ENCODE measurements around the gene SIRT6. TPM values are rescaled to one million over a fixed set of nuclear protein-coding genes. Genes with fewer than 3 reads are reported as not detected.

SIRT6 gene
- total RNA-seq, 1 donor from 2014 or later = 11.8 TPM

GRCh38 chr19:4181053-4181508, 1.3 kb downstream of the SIRT6 start:
- peaks cover 7% of the 10 kb centered on the region for H3K36me3 ChIP-seq (ENCODE audit: control insufficient read depth, insufficient read depth, low read length)
- TF ChIP-seq, protein P1, sequence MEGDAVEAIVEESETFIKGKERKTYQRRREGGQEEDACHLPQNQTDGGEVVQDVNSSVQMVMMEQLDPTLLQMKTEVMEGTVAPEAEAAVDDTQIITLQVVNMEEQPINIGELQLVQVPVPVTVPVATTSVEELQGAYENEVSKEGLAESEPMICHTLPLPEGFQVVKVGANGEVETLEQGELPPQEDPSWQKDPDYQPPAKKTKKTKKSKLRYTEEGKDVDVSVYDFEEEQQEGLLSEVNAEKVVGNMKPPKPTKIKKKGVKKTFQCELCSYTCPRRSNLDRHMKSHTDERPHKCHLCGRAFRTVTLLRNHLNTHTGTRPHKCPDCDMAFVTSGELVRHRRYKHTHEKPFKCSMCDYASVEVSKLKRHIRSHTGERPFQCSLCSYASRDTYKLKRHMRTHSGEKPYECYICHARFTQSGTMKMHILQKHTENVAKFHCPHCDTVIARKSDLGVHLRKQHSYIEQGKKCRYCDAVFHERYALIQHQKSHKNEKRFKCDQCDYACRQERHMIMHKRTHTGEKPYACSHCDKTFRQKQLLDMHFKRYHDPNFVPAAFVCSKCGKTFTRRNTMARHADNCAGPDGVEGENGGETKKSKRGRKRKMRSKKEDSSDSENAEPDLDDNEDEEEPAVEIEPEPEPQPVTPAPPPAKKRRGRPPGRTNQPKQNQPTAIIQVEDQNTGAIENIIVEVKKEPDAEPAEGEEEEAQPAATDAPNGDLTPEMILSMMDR (IDR thresholded peaks at IDR 0.05; ENCODE audit: insufficient read depth, low read length, severe bottlenecking) = no peak
- FAIRE-seq (no peak), DNase-seq (ENCODE audit: low read depth) (no peak)
- H3K4me3 ChIP-seq (ENCODE audit: low read depth, low read length) = no peak overlapping the region
- no peaks in the 10 kb centered on the region for H3K27me3 ChIP-seq (ENCODE audit: control insufficient read depth, insufficient read depth, low read length)

GRCh38 chr19:4178990-4179389, 3.4 kb downstream of the SIRT6 start:
- Histone ChIP-seq H3K27me3 (ENCODE audit: control insufficient read depth, insufficient read depth, low read length) (no peaks in the 10 kb centered on the region), H3K4me3 (ENCODE audit: low read depth, low read length) (no peak overlapping the region), H3K36me3 (ENCODE audit: control insufficient read depth, insufficient read depth, low read length) (peaks cover 11% of the 10 kb centered on the region)
- TF ChIP-seq, protein P1 (IDR thresholded peaks at IDR 0.05; ENCODE audit: insufficient read depth, low read length, severe bottlenecking) = no peak
- DNase-seq (ENCODE audit: low read depth) (no peak), FAIRE-seq (no peak)

DNA sequence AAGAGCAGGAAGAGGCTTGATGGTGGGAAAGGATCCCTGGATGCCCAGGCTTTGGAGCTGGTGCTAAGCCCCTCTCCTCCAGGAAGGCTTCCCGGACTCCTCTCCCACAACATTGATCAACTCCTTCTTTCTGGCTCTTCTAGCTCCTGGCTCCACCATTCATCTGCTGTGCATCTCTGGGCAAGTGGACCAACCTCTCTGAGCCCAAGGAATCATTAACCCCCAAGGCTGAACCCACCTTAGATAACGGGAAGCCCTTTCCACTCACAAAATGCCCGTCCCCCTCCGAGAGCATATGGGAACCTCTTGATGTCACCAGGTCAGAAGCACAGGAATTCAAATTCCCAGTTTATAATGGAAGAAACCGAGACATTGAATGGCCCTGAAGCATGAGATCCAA, 5.2 kb downstream of the SIRT6 start:
- FAIRE-seq (no peak), DNase-seq (ENCODE audit: low read depth) (no peak)
- H3K4me3 ChIP-seq (ENCODE audit: low read depth, low read length) = no peak overlapping the region
- TF ChIP-seq, protein P1 (IDR thresholded peaks at IDR 0.05; ENCODE audit: insufficient read depth, low read length, severe bottlenecking) = no peak
- H3K36me3 ChIP-seq (ENCODE audit: control insufficient read depth, insufficient read depth, low read length) = peaks cover 11% of the 10 kb centered on the region
- H3K27me3 ChIP-seq (ENCODE audit: control insufficient read depth, insufficient read depth, low read length) = no peaks in the 10 kb centered on the region

DNA sequence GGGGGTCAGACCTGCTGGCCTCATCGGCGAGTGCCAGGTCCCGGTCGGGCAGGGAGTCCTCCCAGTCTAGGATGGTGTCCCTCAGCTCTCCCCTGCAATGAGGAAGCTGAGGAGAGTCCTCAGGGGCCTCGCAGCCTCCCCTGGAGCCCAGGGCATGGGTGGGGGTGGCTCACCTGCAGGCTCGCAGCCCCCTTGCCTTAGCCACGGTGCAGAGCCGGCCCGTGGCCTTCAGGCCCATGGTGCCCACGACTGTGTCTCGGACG, 6.8 kb downstream of the SIRT6 start:
- Histone ChIP-seq H3K4me3 (ENCODE audit: low read depth, low read length) (no peak overlapping the region), H3K36me3 (ENCODE audit: control insufficient read depth, insufficient read depth, low read length) (peaks cover 9% of the 10 kb centered on the region), H3K27me3 (ENCODE audit: control insufficient read depth, insufficient read depth, low read length) (no peaks in the 10 kb centered on the region)
- no peak for FAIRE-seq
- DNase-seq (ENCODE audit: low read depth) = no peak
- TF ChIP-seq, protein P1 (IDR thresholded peaks at IDR 0.05; ENCODE audit: insufficient read depth, low read length, severe bottlenecking) = no peak

- no peak for FAIRE-seq
- DNase-seq (ENCODE audit: low read depth) = no peak
- Histone ChIP-seq H3K27me3 (ENCODE audit: control insufficient read depth, insufficient read depth, low read length) (no peaks in the 10 kb centered on the region), H3K36me3 (ENCODE audit: control insufficient read depth, insufficient read depth, low read length) (peaks cover 8% of the 10 kb centered on the region), H3K4me3 (ENCODE audit: low read depth, low read length) (no peak overlapping the region)
- TF ChIP-seq, protein P1 (IDR thresholded peaks at IDR 0.05; ENCODE audit: insufficient read depth, low read length, severe bottlenecking) = no peak
Observed at GRCh38 chr19:4174895-4175668, 7.3 kb downstream of the SIRT6 start.

Measured in bronchial epithelial cell (primary cell).